Measurements from ENCODE around the gene HIVEP3.

DNA sequence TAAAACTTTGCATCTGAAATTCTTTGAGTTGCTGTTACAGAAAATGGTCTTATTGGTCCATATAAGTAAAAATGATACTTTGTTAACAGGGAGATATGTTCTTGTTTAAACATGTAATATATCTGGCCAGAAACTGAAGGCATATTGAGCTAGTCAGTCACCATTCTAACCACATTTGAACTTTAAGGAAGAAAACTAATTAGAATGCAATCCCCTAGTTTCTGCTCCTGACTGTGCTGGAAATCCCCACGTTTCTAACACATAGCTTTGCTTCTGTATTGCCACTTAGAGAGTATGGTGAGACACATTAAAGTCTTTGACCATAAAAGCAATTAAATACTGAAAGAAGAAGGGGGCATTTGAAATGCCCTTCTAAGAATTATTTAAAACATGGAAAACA lies 32.1 kb upstream of the HIVEP3 start:
- TF ChIP-seq, protein P1, sequence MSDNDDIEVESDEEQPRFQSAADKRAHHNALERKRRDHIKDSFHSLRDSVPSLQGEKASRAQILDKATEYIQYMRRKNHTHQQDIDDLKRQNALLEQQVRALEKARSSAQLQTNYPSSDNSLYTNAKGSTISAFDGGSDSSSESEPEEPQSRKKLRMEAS (IDR thresholded peaks at IDR 0.05; ENCODE audit: low read depth, low read length) = no peak
- TF ChIP-seq, protein P2, sequence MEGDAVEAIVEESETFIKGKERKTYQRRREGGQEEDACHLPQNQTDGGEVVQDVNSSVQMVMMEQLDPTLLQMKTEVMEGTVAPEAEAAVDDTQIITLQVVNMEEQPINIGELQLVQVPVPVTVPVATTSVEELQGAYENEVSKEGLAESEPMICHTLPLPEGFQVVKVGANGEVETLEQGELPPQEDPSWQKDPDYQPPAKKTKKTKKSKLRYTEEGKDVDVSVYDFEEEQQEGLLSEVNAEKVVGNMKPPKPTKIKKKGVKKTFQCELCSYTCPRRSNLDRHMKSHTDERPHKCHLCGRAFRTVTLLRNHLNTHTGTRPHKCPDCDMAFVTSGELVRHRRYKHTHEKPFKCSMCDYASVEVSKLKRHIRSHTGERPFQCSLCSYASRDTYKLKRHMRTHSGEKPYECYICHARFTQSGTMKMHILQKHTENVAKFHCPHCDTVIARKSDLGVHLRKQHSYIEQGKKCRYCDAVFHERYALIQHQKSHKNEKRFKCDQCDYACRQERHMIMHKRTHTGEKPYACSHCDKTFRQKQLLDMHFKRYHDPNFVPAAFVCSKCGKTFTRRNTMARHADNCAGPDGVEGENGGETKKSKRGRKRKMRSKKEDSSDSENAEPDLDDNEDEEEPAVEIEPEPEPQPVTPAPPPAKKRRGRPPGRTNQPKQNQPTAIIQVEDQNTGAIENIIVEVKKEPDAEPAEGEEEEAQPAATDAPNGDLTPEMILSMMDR (IDR thresholded peaks at IDR 0.05; ENCODE audit: low read depth, low read length) = no peak
- TF ChIP-seq POLR2A (IDR thresholded peaks at IDR 0.05; ENCODE audit: extremely low read depth, insufficient read length) = no peak
